HG03045 (cell line): ENCODE data around the gene KPNA4.
A peak's percentile ranks its signal among the peaks of the same experiment; 100 is the strongest.
"Not testable (repeated sequence)": the region's sequence is repeated elsewhere in the genome, so short reads cannot be mapped to it uniquely, and the experiment has no call there.

Experiments used
- ATAC-seq: cut with Tn5 transposase; IDR thresholded peaks from one replicate; pipeline ENCODE4 v1.9.1; 2021; ENCODE audit warnings: mild to moderate bottlenecking, moderate library complexity; ENCODE audit not compliant: unreplicated experiment

KPNA4 gene

GRCh38 chr3:160573955-160574525 lies 8.7 kb upstream of the KPNA4 start:
- not testable (repeated sequence) for ATAC-seq

- no peak for ATAC-seq
Measured at GRCh38 chr3:160569894-160570652, 4.7 kb upstream of the KPNA4 start.

GRCh38 chr3:160568989-160569388 lies 3.6 kb upstream of the KPNA4 start:
- ATAC-seq, result no peak

- ATAC-seq, result no peak
Measured at GRCh38 chr3:160567774-160568173, 2.4 kb upstream of the KPNA4 start.

GRCh38 chr3:160566499-160566898 lies 1.1 kb upstream of the KPNA4 start:
- no peak for ATAC-seq

- peak; percentile 56 for ATAC-seq
Measured at GRCh38 chr3:160564949-160565441, 376 bp downstream of the KPNA4 start.

- ATAC-seq, result no peak
Measured at GRCh38 chr3:160564258-160564911, 986 bp downstream of the KPNA4 start.

- ATAC-seq, result no peak
Measured at GRCh38 chr3:160562952-160563351, 2.4 kb downstream of the KPNA4 start.

- no peak for ATAC-seq
Measured at GRCh38 chr3:160557571-160557970, 7.8 kb downstream of the KPNA4 start.

- ATAC-seq, result no peak
Measured at GRCh38 chr3:160556141-160556540, 9.2 kb downstream of the KPNA4 start.

GRCh38 chr3:160554980-160555379 lies 10.4 kb downstream of the KPNA4 start:
- ATAC-seq, result no peak

- no peak for ATAC-seq
Measured at GRCh38 chr3:160553827-160554226, 11.5 kb downstream of the KPNA4 start.

GRCh38 chr3:160546727-160547126 lies 18.6 kb downstream of the KPNA4 start:
- ATAC-seq, result no peak

- ATAC-seq, result no peak
Measured at GRCh38 chr3:160545504-160545871, 19.9 kb downstream of the KPNA4 start.

GRCh38 chr3:160544844-160545503 lies 20.4 kb downstream of the KPNA4 start:
- no peak for ATAC-seq

- ATAC-seq, result no peak
Measured at GRCh38 chr3:160540551-160540950, 24.8 kb downstream of the KPNA4 start.

GRCh38 chr3:160538895-160539294 lies 26.5 kb downstream of the KPNA4 start:
- no peak for ATAC-seq

GRCh38 chr3:160537729-160538128 lies 27.6 kb downstream of the KPNA4 start:
- no peak for ATAC-seq

GRCh38 chr3:160532371-160532770 lies 33.0 kb downstream of the KPNA4 start:
- ATAC-seq, result no peak

- no peak for ATAC-seq
Measured at GRCh38 chr3:160531311-160531710, 34.1 kb downstream of the KPNA4 start.

- ATAC-seq, result not testable (repeated sequence)
Measured at GRCh38 chr3:160516391-160516790, 49.0 kb downstream of the KPNA4 start.
